Neutrophil (primary cell): Measurements from ENCODE around the gene RNF130.
A peak's percentile ranks its signal among the peaks of the same experiment; 100 is the strongest.

ENCODE experiments used
- H3K27ac ChIP-seq: fragments of 200-600 bp; sonication (generic); 2 replicates; pipeline ENCODE4 v1.5.1; 2016; ENCODE audit warnings: mild to moderate bottlenecking, moderate library complexity
- H3K27me3 ChIP-seq: fragments of 200-600 bp; sonication (generic); 2 replicates; pipeline ENCODE4 v1.6.0; 2016; ENCODE audit warnings: mild to moderate bottlenecking
- H3K36me3 ChIP-seq: fragments of 200-600 bp; sonication (generic); 2 replicates; pipeline ENCODE4 v1.5.1; 2017
- H3K4me1 ChIP-seq, 2 experiments: fragments of 200-600 bp in 1 of 2; sonication (generic) in 1 of 2; 1 replicate in 1 of 2; 2 replicates in 1 of 2; pipeline versions ENCODE4 v1.5.1 to v1.6.1; 2013 to 2016; ENCODE audit warnings: low read depth in 1 of 2, low read length in 1 of 2, mild to moderate bottlenecking in 1 of 2, moderate library complexity in 1 of 2; ENCODE audit not compliant: control insufficient read depth in 1 of 2, insufficient read depth in 1 of 2
- H3K4me3 ChIP-seq, 2 experiments: fragments of 200-600 bp in 1 of 2; sonication (generic) in 1 of 2; 1 replicate in 1 of 2; 2 replicates in 1 of 2; pipeline ENCODE4 v1.5.1; 2013 to 2016; ENCODE audit warnings: low read depth in 1 of 2, low read length in 1 of 2, mild to moderate bottlenecking in 1 of 2, moderate library complexity in 1 of 2
- H3K9me3 ChIP-seq: fragments of 200-600 bp; sonication (generic); 2 replicates; pipeline ENCODE4 v1.5.1; 2016
- TF ChIP-seq, protein P1 (sequence below): fragments of 200-600 bp; sonication (generic); IDR thresholded peaks from 2 replicates; pipeline ENCODE4 v1.5.1; 2016; ENCODE audit warnings: antibody characterized with exemption

RNF130 gene

DNA sequence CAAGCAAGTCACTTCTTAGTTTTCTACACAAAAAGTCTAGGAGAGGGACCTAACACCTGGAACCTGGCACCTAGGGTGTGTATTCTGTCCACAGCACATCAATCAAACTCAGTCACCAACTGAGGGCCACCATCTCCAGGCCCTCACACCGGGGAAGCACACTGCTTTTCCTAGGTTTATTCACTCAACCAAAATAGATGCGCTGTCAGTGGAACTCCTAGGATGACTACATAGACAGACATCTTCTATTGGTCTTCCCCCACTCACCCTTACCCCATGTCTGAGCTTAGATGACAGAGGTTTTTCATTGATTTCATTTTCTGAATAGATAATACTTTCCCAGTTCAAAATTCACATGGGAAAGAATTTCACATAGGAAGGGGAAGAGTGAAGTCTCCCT is 59.2 kb downstream of the RNF130 start:
- TF ChIP-seq, protein P1, sequence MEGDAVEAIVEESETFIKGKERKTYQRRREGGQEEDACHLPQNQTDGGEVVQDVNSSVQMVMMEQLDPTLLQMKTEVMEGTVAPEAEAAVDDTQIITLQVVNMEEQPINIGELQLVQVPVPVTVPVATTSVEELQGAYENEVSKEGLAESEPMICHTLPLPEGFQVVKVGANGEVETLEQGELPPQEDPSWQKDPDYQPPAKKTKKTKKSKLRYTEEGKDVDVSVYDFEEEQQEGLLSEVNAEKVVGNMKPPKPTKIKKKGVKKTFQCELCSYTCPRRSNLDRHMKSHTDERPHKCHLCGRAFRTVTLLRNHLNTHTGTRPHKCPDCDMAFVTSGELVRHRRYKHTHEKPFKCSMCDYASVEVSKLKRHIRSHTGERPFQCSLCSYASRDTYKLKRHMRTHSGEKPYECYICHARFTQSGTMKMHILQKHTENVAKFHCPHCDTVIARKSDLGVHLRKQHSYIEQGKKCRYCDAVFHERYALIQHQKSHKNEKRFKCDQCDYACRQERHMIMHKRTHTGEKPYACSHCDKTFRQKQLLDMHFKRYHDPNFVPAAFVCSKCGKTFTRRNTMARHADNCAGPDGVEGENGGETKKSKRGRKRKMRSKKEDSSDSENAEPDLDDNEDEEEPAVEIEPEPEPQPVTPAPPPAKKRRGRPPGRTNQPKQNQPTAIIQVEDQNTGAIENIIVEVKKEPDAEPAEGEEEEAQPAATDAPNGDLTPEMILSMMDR, result no peak
- no peaks in the 10 kb centered on the region for H3K9me3 ChIP-seq
- no peak overlapping the region for H3K27ac ChIP-seq
- H3K4me3 ChIP-seq, result no peak overlapping the region
- peaks cover 49% of the 10 kb centered on the region for H3K36me3 ChIP-seq
- H3K4me1 ChIP-seq, result no peaks in the 10 kb centered on the region
- no peaks in the 10 kb centered on the region for H3K27me3 ChIP-seq

DNA sequence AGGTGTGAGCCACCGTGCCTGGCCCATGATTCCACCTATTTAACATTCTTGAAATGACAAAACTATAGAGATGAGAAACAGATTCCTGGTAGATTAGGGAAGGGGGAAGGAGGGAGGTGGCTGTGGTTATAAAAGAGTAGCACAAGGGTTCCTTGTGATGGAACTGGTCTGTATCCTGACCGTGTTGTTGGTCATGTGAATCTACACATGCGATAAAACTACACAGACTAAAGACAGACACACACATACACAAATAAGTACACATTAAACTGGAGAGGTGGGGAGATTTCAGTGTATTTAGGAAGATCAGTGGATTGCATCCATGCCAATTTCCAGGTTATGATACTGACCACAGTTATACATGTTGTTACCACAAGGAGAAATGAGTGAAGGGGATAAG is 60.9 kb downstream of the RNF130 start:
- Histone ChIP-seq H3K36me3 (peaks cover 49% of the 10 kb centered on the region), H3K27ac (no peak overlapping the region)
- TF ChIP-seq, protein P1, result no peak

DNA sequence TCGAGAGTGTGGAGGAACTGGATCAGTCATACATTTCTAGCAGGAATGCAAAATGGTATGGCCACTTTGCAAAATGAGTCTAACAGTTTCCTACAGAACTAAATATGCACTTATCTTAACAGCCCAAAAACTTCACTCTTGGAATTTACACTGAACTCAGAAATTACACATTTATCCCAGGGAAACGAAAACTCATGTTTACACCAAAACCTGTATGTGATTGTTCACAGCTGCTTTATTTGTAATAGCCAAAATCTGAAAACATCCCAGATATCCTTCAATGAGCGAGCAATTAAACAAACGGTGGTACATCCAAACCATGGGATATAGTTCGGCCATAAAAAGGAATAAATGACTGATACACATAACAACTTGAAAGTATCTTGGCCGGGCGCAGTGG is 62.0 kb downstream of the RNF130 start:
- TF ChIP-seq, protein P1, result no peak
- H3K9me3 ChIP-seq, result no peaks in the 10 kb centered on the region

More for the DNA sequence above, 60.9 kb downstream of the RNF130 start:
- Histone ChIP-seq H3K4me1 (no peaks in the 10 kb centered on the region), H3K27me3 (no peaks in the 10 kb centered on the region), H3K4me3 (no peak overlapping the region), H3K9me3 (no peaks in the 10 kb centered on the region)

DNA sequence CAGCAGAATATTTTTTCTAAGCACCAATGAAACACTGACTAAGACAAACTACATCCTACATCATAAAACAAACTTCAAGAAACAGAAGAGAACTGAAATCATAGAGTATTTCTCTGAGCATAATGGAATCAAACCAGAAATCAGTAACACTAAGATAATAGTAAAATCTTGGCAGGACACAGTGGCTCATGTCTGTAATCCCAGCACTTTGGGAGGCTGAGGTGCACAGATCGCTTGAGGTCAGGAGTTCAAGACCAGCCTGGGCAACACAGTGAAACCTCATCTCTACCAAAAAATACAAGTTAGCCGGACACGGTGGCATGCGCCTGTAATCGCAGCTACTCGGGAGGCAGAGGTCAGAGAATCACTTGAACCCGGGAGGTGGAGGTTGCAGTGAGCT is 63.1 kb downstream of the RNF130 start:
- H3K4me1 ChIP-seq, result no peaks in the 10 kb centered on the region
- TF ChIP-seq, protein P1, result no peak
- no peaks in the 10 kb centered on the region for H3K27me3 ChIP-seq
- no peak overlapping the region for H3K27ac ChIP-seq
- no peak overlapping the region for H3K4me3 ChIP-seq
- no peaks in the 10 kb centered on the region for H3K9me3 ChIP-seq
- peaks cover 39% of the 10 kb centered on the region for H3K36me3 ChIP-seq

More for the DNA sequence above, 62.0 kb downstream of the RNF130 start:
- H3K27me3 ChIP-seq, result no peaks in the 10 kb centered on the region
- H3K4me3 ChIP-seq, result no peak overlapping the region
- peaks cover 47% of the 10 kb centered on the region for H3K36me3 ChIP-seq
- no peaks in the 10 kb centered on the region for H3K4me1 ChIP-seq
- no peak overlapping the region for H3K27ac ChIP-seq

DNA sequence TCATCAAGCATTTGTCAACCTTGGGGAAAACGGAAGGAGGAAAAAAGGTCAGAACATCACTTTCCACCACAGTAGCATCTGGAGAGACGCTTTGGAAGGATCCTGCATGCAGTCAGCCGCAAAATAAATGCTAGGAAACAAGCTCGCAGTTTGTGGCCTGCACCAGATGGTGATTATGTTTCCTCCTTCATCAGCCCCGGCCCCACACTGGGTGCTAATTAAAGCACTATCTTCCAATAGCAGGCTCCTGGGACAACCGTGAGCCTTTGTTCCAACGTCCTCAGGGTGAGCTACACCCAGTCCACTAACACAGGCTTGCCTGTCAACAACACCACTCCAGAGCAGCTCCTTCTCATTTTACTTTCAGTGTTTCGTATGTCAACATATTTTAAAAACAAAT is 64.0 kb downstream of the RNF130 start:
- Histone ChIP-seq H3K9me3 (no peaks in the 10 kb centered on the region), H3K36me3 (peaks cover 34% of the 10 kb centered on the region), H3K4me1 (no peaks in the 10 kb centered on the region), H3K27me3 (no peaks in the 10 kb centered on the region), H3K27ac (peak overlapping the region; percentile 1), H3K4me3 (no peak overlapping the region)
- TF ChIP-seq, protein P1, result no peak

DNA sequence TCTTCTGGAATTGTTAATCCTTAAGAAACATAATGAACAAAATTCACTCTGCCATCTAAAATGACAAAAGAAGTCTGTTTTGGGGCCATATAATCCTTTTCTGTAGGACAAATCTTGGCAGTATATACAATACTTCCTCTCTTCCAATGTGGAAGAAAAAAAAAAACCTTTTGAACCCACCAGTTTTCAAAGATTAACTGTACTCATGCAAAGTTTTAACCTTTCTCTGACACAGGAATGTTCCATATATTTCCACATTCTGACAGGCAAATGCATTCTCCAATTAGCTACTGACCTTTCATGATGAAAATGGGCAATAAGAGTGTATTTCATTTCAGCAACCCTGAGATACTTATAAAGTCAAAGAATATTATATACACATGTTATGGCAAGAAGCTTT is 65.4 kb downstream of the RNF130 start:
- TF ChIP-seq, protein P1, result no peak
- Histone ChIP-seq H3K4me1 (no peaks in the 10 kb centered on the region), H3K27me3 (no peaks in the 10 kb centered on the region), H3K36me3 (peaks cover 34% of the 10 kb centered on the region), H3K4me3 (no peak overlapping the region), H3K9me3 (no peaks in the 10 kb centered on the region), H3K27ac (no peak overlapping the region)
